Subcutaneous adipose tissue (tissue), 4 donors: ENCODE results near the gene RPRML. TPM values are rescaled to one million over a fixed set of nuclear protein-coding genes. Genes with fewer than 3 reads are reported as not detected.

Source experiments
- total RNA-seq, 4 donors: library from RNA; depleted of rRNA; stranded (reverse); fragments of >200 nt; gene quantifications; one replicate each; pipeline ENCODE4 v1.1.0, GENCODE V29; 2016
- TF ChIP-seq, protein P1 (sequence below): fragments of 450-650 bp; IDR thresholded peaks from one replicate; pipeline ENCODE4 v1.5.1; 2016; ENCODE audit warnings: low read depth, mild to moderate bottlenecking, control low read depth, antibody characterized with exemption, moderate library complexity

The RPRML gene
- total RNA-seq, 4 donors from 2014 or later: 0.66 to 0.75 TPM; not detected in 2

DNA sequence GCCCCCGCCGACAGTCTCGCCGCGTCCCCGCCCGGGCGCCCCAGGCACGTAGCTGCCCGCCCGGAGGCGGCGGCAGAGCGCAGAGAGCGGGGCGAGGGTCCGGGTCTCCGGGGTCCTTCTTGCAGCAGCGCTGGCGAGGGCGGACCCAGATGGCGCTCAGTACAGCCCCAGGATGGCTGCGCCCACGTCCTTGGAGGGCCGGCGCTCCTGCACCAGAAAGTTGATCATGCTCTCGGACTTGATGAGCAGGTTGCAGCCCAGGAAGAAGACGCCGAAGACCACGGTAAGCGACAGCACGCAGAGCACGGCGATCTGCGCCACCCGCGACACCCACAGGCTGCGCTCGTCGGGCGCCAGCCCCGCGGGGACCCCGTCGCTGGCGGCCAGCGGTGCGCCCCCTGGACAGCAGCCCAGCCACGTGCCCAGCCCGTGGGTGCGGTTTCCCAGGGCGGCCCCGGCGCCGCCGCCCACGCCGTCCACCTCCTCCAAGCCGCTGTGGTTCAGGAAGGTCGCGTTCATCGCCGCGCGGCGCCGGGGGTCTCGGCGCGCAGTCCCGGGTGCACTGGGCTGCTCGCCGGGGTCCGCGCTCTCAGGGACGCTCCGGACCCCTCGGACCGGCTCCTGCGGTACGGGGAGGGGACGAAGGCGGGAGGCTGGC, 435 bp downstream of the RPRML start:
- TF ChIP-seq, protein P1, sequence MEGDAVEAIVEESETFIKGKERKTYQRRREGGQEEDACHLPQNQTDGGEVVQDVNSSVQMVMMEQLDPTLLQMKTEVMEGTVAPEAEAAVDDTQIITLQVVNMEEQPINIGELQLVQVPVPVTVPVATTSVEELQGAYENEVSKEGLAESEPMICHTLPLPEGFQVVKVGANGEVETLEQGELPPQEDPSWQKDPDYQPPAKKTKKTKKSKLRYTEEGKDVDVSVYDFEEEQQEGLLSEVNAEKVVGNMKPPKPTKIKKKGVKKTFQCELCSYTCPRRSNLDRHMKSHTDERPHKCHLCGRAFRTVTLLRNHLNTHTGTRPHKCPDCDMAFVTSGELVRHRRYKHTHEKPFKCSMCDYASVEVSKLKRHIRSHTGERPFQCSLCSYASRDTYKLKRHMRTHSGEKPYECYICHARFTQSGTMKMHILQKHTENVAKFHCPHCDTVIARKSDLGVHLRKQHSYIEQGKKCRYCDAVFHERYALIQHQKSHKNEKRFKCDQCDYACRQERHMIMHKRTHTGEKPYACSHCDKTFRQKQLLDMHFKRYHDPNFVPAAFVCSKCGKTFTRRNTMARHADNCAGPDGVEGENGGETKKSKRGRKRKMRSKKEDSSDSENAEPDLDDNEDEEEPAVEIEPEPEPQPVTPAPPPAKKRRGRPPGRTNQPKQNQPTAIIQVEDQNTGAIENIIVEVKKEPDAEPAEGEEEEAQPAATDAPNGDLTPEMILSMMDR: no peak

- TF ChIP-seq, protein P1: no peak
These were observed 1.1 kb downstream of the RPRML start for GRCh38 chr17:46977750-46978488.

GRCh38 chr17:46977348-46977747, 1.7 kb downstream of the RPRML start:
- TF ChIP-seq, protein P1: no peak

- TF ChIP-seq, protein P1: no peak
These were observed 2.3 kb downstream of the RPRML start for GRCh38 chr17:46976626-46977270.

- TF ChIP-seq, protein P1: no peak
These were observed 3.8 kb downstream of the RPRML start for GRCh38 chr17:46975287-46975686.

DNA sequence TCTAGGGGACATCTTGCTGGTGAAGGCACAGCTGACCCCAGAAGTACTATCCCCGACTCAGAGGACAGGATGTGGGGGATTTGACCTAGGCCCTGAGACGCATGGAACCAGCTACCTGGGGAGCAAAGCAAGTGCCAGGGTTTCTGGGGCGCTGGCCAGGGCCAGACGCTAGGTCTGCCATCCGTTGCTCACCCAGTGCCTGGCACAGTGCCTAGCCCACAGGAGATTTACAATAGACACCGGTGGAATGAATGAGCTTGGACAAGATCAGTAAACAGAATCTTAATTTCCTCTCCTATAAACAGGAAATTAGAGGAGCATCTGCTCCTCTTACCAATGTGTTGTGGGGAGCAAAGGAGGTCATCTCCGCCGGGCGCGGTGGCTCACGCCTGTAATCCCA, 5.0 kb downstream of the RPRML start:
- TF ChIP-seq, protein P1: no peak

- TF ChIP-seq, protein P1: no peak
These were observed 6.7 kb downstream of the RPRML start for GRCh38 chr17:46972346-46972745.
